HG03457 (cell line): ENCODE measurements around the gene CC2D2B.
A peak's percentile ranks its signal among the peaks of the same experiment; 100 is the strongest.
"Not testable (repeated sequence)": the region's sequence is repeated elsewhere in the genome, so short reads cannot be mapped to it uniquely, and the experiment has no call there.

Experiments
- ATAC-seq: cut with Tn5 transposase; IDR thresholded peaks from one replicate; pipeline ENCODE4 v1.9.1; 2021; ENCODE audit warnings: moderate number of reproducible peaks; ENCODE audit not compliant: unreplicated experiment

CC2D2B gene, protein sequence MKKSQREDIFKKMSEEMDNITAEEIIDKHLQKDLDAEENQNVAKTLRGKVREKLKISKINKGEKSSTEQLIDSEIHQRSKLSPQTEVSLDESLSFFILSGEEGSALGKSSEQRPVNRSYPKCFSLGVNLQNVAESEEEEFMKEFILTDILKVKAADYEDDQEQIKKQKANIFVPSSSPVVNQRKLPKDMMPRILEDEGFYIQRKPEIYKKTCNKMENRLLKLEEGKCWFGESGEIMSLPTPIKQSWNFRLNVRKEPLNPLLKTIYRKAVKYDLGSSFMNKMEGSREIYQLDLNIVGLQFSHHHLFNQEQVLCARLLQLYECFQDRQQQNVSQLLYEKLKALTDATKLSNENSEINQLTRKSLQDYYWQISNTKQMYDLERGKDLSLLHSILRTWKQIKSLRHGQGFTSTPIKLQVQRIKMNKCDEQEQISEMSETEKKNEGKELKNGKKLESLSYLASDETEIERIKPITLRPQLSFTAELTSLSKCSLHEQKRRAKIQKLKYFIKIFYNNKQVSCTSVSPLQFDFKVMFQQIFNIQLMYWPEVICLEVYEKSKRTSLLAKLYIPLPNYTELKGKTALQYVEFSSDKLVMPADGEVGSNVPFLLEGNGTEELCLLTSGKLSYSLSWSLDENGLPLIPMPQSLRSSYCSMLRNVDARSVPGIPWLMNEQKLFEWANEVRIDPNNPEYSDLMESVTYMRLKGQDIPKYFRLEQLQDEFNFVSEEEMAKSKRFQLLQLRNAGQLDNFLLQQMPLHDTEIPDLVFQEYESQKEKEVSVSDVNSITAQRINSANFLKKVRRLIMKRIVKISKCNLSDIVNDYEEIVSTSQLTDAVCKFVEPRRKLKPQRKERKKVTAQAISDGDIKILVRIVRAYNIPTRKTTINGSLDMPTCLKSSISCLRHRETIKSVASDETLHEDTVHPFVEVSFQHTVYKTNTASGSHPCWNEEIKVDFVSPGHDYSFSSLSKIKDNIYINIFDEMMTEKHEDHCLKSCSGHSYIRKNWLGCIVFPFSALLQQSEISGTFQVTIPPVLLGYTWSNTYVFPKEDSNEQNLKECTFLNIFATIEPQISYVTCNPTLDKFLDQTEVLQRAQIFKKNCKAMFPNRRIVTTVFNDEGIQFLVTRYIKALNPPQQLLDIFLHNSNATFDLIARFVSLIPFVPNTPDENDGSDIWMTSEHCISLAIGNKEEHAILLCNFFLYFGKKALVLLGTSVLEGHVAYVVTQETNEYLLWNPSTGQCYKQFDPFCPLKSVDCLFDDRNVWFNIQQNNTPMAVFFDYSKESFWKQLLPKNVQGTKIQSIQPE (N-terminal part only)

DNA sequence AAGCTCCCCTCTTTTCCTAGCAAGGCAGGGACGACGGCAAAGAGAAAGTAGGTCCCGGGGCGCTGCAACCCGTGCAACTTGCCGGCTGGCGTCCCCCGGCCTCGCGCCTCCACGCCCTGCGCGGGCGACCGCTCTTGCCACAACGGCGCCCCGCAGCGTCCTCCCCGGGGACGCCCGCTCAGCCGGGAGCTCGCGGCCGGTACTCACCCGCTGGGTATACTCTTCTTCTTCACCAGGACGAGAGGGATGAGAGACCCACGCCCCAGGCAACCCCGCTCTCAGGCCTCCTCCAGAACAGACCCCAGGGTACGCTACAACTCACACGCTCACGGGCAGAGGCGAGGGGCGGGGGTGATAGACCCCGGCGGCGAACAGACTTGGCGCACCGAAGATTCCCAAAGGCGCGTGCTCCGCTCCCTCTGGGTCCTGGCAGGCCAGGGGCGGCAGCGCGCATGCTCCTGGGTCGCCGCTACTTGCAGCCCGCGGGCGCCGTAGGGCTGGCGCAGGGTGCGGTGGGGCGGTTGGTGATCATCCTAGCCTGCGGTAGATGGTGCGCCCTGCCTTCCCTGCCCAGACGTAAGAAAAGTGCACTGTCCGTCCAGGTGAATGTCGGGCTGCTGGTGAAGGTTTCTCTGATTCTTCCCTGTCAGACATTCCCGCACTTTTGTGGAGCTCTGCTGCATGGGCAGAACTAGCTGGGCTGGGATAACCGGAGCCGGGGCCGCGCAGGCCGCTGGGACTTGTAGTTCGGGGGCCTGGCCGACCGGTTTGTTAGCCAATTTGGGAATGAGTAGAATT lies at the start of gene CC2D2B:
Gene CC2D2B, plus strand, starts transcription at position 520 of the 798 bp plus-strand sequence. CDS start 3,349 bp downstream, outside the sequence.
- peak; percentile 82 for ATAC-seq

DNA sequence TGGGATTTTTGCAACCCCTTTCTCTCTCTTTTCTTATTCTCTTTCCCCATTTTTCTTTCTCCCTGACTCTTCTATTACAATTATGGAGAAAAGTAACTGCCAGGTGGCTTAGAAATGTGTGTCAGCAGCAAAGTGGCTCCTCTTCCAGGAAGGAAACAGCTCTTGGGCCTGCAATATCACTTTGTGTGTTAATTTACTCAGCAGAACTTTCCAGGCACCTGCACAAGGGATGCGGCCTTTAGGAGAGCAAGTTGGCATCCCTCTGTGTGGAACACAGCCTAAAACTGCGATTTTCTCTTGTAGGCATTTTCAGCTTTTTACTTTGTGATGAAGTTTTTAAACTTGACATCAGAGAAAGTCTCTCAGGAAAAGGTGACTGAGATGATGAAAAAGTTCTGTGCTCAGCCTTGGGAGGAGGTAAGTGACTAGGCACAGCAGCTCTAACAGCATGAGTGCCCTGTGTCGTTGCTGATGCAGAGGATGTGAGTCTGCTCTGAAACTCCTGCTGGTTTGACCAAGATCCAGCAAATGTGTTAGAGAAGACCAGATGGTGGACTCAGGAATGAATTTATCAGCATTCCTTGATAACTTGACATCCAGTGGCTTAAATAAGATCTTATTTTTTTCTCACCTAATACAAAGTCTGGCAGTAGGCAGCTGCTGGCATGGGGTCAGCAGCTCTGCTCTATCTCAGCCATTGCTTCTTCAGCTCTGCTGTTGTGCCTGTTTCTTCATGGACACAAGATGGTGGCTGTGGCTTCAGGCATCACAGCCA lies 47.4 kb upstream of the CC2D2B start:
- ATAC-seq: no peak

DNA sequence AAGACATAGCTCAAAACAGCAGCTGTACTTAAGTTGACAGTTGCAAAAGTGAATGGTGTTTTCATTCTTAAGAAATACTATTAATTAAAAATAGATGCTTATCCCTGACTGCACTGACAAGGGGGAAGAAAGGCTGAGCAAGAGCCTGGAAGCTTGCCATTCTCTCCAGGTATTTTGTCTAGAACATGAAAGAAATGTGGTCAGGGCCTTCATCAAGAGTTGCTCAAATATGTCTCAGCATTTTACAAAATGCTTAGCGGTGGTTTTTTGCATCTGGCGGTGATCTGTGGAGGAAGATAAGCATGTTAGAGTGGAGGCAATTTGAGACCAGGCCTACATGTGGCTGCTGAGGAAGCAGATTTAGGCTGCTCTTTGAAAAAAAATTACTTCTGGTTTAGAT lies 46.4 kb upstream of the CC2D2B start:
- no peak for ATAC-seq

DNA sequence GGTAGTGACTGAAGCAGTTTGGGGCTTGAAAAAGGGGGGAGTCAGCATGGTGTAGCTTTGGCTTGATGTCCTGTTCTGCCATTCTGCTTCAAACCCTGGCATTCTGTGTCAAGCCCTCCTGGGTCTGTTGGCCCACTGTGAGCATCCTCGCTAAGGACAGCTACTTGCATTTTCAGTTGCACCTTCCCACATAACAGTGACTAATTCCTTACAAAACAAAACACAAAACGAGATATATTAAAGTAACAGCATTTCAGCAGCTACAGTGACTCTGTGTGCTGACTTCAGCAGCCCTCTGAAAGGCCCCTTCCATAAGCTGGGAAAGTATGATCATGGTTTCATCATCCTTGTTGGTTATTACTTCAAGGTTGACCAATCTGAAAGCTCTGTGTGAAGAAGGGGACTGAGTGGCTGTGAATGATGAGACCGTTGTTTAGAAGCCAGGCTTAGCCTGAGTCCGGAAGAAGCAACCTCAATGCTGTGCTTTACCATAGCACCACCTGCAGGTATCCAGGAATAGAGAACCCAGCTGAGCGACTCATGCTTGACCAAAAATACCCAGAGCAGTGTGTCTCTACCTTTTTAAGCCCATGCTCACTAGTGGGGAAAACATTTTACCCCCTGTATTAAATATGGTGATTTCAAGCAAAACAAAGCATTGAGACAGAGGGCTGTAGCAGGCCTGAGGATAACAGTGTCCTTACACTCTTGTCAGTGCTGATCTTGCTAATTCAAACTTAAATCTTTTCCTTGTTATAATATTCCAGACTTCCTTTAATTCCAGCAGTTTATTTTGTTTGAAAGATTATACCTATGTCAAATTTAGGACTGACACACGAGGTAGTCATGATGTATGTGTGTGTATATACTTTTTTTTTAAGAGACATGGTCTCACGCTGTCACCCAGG lies 42.6 kb upstream of the CC2D2B start:
- peak; percentile 79 for ATAC-seq

DNA sequence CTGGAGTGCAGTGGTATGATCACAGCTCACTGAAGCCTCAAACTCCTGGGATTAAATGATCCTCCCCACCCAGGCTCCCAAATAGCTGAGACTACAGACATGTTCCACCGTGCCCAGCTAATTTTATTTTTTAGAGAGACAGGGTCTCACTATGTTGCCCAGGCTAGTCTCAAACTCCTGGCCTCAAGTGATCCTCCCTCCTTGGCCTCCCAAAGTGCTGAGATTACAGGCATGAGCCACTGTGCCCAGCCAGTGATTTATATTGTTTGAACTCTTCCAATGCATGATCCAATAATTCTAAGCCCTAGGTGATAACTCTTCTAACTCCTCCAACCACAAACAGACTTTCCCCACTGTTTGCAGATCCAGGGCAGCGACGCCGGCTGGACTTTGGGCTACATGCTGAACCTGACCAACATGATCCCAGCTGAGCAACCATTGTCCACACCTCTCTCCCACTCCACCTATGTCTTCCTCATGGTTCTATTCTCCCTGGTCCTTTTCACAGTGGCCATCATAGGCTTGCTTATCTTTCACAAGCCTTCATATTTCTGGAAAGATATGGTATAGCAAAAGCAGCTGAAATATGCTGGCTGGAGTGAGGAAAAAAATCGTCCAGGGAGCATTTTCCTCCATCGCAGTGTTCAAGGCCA lies 41.8 kb upstream of the CC2D2B start:
- ATAC-seq: no peak

DNA sequence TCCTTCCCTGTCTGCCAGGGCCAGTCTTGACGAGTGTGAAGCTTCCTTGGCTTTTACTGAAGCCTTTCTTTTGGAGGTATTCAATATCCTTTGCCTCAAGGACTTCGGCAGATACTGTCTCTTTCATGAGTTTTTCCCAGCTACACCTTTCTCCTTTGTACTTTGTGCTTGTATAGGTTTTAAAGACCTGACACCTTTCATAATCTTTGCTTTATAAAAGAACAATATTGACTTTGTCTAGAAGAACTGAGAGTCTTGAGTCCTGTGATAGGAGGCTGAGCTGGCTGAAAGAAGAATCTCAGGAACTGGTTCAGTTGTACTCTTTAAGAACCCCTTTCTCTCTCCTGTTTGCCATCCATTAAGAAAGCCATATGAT lies 41.3 kb upstream of the CC2D2B start:
- ATAC-seq: no peak

DNA sequence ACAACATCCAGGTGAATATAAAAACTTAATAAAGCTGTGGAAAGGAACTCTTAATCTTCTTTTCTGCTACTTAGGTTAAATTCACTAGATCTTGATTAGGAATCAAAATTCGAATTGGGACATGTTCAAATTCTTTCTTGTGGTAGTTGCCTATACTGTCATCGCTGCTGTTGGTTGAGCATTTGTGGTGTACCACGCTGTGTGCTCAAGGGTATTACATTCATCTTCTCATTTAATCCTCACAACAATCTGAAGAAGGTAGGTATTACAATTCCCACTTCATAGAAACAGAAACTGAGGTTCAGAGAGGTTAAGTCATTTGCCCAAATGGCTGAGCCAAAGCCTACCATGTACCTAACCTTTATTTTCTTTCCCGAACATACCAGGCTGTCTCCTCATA lies 39.9 kb upstream of the CC2D2B start:
- no peak for ATAC-seq

DNA sequence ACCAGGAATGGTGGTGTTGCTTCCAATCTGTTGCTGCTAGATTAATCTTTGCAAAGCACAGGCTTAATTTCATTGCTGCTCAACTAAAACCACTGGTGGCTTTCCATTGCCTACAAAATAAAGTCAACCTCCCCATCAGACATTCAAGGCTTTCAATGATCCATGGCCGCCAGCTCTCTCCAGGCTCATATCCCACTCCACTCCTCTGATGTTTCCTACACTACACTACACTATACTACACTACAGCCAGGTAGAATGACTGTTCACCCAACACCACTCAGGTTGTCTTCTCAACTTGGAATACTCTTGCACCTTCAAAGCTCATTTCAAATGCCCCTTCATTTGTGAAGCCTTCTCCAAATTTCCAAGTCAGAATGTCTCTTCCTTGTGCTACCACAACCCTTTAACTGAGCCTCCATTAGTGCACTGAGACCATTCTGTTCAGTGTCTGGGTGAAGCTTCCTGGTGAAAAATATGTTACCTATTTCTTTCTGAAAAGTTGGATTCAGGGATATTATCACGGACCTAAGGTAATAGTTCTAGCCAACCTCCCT lies 35.5 kb upstream of the CC2D2B start:
- no peak for ATAC-seq

DNA sequence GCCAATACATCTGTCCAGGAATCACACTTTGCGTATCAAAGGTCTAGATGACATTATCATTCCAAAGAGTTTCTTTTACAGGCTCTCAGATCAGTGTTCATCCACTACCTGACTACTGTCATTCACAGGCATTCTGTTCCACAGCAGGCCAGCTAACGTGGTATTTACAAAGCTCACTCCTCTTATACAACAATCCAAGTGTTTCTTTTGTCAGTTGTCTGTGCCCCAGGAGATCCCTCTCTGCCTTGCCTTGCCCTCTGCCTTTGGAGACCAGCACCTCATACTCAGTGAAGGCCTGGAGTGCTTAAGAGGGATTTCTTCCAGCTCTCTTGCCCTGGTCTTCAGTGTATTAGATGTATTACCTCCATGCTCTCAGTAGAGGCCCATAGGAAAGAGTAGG lies 34.6 kb upstream of the CC2D2B start:
- no peak for ATAC-seq

DNA sequence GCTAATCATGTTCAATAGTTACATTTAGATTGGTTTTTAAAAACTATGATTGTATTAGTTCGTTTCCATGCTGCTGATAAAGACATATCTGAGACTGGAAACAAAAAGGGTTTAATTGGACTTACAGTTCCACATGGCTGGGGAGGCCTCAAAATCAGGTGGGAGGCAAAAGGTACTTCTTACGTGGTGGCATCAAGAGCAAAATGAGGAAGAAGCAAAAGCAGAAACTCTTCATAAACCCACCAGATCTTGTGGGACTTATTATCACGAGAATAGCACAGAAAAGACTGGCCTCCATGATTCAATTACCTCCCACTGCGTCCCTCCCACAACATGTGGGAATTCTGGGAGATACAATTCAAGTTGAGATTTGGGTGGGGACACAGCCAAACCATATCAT lies 34.1 kb upstream of the CC2D2B start:
- no peak for ATAC-seq

DNA sequence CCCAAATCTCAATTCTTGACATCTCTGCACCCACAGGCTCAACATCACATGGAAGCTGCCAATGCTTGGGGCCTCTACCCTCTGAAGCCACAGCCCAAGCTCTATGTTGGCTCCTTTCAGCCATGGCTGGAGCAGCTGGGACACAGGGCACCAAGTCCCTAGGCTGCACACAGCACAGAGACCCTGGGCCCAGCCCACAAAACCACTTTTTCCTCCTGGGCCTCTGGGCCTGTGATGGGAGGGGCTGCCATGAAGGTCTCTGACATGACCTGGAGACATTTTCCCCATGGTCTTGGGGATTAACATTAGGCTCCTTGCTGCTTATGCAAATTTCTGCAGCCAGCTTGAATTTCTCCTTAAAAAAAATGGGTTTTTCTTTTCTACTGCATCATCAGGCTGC lies 33.0 kb upstream of the CC2D2B start:
- ATAC-seq: not testable (repeated sequence)

DNA sequence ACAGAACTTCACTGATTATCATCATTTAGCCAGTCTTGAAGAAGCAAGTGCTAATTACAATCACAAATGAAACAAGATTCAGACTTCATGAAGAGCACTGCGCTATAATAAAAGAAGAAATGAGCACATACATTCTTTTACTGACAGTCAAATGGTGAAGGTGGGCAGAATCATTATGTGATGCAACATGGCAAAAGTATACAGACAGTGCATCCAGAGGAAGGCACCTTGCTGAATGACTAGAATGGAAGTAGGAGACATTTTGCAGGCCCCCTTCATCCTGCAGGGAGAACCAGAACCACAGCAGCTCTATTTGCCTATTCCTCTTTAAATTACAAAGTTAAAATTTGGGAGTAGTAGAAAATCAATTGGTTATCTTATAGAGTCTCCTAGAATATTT lies 31.0 kb upstream of the CC2D2B start:
- ATAC-seq: no peak

DNA sequence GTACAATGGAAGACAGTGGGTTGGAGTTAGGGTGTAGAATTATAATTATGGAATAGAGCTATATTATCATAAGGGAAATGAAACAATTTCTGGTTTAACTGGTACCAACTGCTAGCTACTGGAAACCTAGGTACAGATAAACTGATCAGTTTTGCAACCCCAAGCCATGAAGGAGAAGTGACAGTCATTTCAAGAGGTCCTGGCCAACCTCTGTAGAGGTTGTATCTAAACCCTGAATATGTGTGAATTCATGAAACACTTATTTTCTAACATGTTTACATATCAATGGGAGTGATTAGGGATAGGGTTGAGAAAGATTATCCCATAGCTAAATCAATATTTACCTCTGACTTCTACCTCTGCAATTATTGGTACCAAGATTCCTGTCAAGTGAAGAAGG lies 29.9 kb upstream of the CC2D2B start:
- no peak for ATAC-seq

DNA sequence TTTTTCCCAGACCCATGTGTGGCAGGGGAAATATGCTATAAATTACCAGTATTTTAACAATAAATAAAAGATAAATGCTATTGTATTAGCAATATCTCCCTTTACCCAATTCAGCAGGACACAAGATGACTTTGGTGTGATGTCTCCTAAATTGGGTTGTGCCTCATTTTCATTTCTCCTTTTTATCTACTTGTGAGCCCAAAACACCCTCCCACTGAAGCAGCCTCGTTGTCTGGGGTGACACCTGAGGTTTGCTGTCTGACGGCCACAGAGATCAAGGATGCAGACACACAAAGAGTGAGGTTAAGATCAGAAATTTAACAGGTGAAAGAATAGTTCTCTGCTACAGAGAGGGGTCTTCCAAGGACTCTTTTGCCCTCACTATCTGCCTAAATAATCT lies 27.1 kb upstream of the CC2D2B start:
- ATAC-seq: no peak

DNA sequence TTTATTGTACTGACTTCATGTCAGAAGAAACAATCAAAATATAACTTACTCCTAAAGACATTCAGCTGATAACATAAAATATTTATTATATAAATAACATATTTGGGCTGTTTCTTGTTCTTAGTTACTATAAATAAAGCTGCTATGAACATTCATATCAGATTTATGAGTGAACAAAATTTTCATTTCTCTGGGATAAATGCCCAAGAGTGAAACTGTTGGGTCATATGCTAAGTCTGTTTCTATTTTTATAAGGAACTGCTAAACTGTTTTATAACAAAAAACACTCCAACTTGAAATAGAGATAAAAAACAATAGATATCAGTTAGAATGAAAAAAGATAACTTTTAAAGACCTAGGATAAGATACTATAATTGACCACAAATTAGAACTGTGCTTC lies 26.5 kb upstream of the CC2D2B start:
- ATAC-seq: no peak

DNA sequence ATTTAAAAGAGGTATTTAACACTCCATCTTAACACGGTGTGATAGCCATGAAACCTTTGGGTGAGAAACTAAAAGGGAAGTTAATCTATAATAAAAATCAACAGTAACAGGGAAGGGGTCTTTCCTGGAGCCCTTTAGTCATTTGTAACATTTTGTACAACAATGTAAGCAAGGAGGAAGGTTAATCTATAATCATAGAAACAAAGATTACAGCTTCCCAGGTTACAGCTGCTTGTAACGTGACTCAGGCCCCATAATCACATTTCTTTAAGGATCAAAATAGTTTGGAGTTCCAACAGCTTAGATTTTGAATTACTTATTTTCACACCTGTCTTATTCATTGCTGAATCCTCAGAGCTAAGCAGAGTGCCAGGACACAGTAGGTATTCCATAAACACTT lies 17.9 kb upstream of the CC2D2B start:
- ATAC-seq: no peak

DNA sequence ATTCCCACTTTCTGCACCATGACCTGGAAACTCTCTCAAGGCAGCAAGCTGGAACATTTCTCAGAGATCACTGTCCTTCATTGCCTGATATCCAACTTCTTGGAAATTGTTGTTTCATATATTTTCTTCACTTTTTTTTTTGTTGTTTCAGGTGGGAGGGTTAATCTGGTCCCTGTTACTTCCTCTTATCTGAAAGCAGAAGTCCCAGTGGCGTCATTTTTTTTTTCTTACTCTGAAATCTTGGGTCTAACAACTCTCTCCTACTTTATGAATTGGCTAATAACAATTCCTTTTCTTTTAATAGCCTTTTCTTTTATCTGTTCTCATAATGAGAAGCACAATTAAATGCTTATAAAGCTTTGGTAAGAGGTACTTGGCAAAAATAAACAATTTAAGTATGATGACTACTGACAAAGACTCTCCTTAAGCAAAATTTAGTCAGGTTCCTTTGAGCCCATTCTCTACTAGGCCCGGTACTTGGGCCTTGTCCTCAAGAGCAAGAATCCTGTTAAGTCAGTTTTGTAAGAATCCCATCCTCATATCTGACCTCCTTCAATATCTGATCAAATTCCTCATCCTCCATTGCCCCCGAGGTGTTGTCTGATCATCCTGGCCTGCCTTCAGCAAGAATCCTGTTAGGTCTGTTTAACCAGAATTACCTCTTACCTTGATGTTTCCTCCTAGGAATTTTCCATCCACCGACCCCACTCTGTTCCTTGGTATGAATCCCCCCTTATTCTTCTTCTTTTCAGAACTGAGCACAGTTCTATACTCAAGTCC lies 11.5 kb upstream of the CC2D2B start:
- ATAC-seq: no peak
